GM10847 (cell line): ENCODE results near the gene CTSD.

Experiments used
- POLR2A ChIP-seq: IDR thresholded peaks from 2 replicates; pipeline ENCODE4 v1.6.1; 2011; ENCODE audit not compliant: insufficient read length; ENCODE audit errors: extremely low read depth

CTSD gene

DNA sequence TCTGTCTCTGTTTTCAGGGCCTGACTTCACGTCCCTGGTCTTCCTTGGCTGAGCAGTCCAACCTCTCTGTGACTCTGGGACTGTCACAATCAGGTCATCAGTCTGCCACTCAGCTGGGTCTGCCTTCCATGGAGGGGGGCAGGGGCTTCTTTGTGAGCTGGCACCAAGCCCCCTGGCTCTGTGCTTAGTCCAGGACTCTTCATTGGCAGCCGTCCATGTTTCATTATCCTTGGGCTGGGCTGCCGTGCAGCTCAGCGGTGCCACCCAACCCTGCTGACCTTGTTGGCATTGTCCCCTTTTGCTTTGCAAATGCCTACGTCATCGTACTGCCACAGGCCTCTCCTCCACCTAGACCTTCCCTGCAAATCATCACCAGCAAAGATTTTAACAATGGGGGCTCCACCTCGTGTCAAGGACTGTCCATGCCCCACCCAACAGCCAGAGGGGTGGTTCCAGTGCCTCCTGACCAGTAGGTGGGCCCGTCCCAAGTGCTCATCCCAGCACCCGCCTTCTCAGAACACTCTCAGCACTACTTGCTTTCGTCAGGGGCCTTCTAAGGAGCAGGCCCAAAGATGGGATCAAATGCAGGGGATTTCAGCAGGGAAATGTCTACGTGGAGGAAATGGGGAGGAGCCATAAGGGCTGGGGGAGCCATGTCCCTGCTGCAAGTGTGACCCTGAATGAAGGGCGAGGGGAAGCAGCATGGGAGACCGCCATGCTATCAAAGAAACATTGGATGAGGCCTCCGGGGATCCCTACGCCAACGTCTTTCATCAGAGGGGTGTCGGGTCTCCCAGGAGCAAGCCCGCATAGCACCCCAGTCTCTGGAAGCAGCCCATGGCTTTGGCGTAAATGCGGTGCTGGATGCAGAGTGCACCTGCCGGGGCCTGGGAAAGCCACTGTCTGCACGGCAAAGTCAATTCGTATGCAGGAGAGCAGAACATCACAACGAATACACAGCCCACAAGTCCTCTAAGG, 48.5 kb downstream of the CTSD start:
- TF ChIP-seq POLR2A, result no peak

DNA sequence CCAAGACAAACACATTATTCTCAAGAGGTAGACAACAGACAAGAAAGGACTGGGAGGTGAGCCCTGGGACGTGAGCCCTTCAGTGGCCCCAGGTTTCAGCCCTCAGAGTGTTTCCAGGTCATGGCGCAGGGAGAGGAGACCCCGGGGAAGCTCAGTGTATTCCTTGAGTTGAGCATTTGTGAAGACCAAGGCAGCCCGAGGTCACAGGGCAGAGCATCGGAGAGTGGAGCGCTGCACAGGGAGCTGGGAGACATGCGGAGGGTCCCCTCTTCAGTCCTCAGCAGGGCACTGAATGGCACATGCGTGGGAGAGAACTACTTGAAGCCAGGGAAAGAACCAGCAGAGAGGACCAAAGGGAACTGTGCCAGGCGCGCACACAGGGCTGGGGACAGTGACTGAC, 55.0 kb downstream of the CTSD start:
- no peak for TF ChIP-seq POLR2A

DNA sequence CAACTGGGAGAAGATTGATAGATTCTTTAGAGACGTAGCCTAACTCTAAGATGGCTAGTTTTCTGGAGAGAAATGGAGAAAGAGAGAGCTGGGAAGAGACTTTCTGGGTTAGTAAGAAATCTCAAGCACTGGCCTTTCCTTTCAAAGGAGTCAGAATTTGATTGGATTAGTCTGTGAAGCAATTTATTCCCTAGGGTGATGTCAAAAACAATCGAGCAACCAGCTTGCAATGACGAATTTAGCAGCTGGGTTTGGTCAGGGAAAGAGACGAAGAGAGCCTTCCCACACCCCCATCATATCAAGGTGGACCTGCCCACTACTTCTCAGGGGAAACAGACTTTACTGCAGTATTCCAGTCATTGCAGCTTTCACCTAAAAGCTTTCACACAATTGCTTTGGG, 56.0 kb downstream of the CTSD start:
- TF ChIP-seq POLR2A, result no peak

DNA sequence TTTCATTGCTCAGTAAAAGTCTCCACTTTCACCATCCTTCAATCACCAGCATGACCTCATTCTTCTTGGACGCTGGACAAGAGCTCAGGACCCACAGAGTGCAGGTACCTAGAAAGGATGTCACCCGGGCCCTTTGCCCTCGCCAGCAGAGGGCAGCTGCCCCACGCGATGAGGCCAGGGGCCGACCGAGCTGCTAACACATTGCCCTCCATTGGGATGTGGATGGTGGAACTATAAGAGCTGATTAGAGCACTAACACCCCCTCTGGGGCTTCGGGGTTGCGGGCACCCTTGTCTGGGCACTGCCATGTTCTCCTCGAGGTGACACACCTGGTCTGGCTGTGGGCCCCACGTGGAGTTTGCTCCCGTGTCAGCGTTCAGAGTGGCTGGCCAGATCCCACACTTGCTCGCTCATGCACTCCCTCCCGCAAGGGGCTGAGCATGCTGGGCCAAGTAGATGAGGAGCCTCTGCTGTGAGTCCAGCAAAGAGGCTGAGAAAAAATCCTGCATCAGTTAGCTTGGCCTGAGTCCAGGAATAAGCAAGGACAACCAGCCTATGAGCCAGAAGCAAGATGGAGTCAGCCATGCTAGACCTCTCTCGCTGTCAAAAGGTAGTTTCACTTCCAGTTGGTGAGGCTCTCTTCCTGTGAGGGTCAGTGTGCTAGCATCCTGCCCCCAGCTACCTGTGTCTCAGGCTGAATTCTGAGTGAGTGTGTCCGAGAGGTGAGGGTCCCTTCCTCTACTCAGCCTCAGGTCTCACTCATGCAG, 56.9 kb downstream of the CTSD start:
- TF ChIP-seq POLR2A, result no peak

DNA sequence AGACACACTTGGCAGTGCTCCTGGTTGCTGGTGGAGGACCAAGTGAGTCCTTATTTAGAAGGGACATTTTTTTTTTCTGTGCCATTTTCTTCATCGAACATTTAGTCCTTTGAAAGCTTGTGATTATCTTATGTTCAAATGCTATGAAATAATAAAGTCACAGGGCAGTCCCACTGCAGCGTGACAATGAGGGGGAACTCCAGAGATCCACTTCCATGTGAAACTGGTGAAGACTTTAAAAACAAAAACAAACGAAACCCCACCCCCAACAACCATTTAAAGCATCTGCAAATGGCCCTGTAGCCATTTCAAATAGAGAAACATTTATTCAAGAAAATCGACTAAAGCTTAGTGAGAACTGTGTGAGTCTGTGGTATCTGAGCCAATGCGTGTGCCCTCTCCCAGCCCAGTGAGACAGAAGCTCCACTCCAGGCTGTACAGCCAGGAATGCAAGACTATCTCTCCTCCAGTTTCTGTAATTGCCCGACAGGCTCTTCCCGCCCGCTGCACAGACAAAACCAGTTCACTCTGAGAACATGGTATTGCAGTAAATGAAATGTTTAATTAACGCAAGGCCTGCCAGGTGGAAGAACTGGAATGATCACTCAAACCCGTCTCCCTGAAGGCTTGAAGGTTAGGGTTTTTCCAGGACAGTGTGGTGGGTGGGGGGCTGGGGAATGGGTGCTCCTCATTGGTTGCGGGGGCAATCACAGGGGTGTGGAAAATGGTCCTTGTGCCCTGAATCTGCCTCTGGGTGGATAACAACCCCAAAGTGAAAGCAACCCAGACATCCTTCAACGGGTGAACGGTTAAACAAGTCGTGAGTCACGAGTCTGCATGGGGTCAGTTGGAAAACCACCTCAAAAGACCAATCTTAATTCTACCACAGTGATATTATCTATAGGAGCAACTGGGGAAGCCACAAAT, 58.3 kb downstream of the CTSD start:
- no peak for TF ChIP-seq POLR2A

DNA sequence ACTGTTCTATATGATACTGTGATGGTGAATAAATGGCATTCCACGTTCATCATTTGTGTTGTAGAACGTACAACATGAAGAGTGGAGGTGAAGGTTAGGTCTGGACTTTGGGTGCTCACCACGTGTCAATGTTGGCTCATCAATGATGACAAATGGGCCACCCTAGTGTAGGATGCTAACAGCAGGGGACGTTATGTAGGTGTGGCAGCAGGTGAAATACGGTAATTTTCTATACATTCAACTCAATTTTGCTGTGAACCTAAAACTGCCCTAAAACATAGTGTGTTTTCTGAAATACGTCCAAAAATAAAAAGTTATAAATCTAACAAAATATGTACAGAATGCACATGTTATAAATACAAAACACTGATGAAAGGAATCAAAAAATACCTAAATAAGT, 60.6 kb downstream of the CTSD start:
- no peak for TF ChIP-seq POLR2A
